Body of pancreas (tissue), 4 donors: ENCODE data around the gene THBS3. TPM values are rescaled to one million over a fixed set of nuclear protein-coding genes. Genes with fewer than 3 reads are reported as not detected.
"Not testable (repeated sequence)": the region's sequence is repeated elsewhere in the genome, so short reads cannot be mapped to it uniquely, and the experiment has no call there.

Source experiments
- ATAC-seq: fragments of 150-250 bp; one replicate; pipeline ENCODE4 v1.9.1; 2016
- DNase-seq, 4 donors: peaks; one replicate each; pipeline ENCODE4 v3.0.0-alpha.2; 2019
- H3K27ac ChIP-seq, 4 donors: fragments of 200-600 bp; sonication (generic); 1 replicate in 3 of 4; 2 replicates in 1 of 4; pipeline versions ENCODE4 v1.5.1 to v1.6.1; 2016 to 2019; ENCODE audit warnings: mild to moderate bottlenecking in 1 of 4, mixed read lengths in 1 of 4, moderate library complexity in 1 of 4
- H3K27me3 ChIP-seq, 2 donors: fragments of 200-600 bp; sonication (generic); one replicate each; pipeline ENCODE4 v1.6.0; 2016; ENCODE audit warnings: mild to moderate bottlenecking in 1 of 2
- H3K36me3 ChIP-seq, 2 donors: fragments of 200-600 bp; sonication (generic); replicated peaks in 1 of 2; 2 replicates each; pipeline ENCODE4 v1.5.1; 2016; ENCODE audit warnings: low read depth in 2 of 2; ENCODE audit not compliant: insufficient read depth in 1 of 2
- H3K4me1 ChIP-seq: fragments of 200-600 bp; sonication (generic); one replicate; pipeline ENCODE4 v1.6.0; 2016
- H3K4me3 ChIP-seq, 2 donors: fragments of 200-600 bp; sonication (generic); 1 replicate in 1 of 2; 2 replicates in 1 of 2; pipeline ENCODE4 v1.5.1; 2016 to 2019
- H3K9me3 ChIP-seq, 3 donors: fragments of 200-600 bp; sonication (generic); 1 replicate in 2 of 3; 2 replicates in 1 of 3; pipeline ENCODE4 v1.5.1; 2016
- POLR2A ChIP-seq, 3 donors: fragments of 450-650 bp; IDR thresholded peaks; one replicate each; pipeline ENCODE4 v1.6.1; 2016; ENCODE audit warnings: antibody characterized with exemption in 3 of 3, mild to moderate bottlenecking in 2 of 3
- WGBS, 2 donors: methylation state at CpG; one replicate each; pipeline ENCODE4 v1.1.5; 2017; 5-methylcytosine and 5-hydroxymethylcytosine counted together
- intact Hi-C: fragments of 100-400 bp; cut with DNase I; formaldehyde crosslinking; loops from one replicate; pipeline ENCODE4 v1.15.1; 2023
- total RNA-seq, 2 donors: library from RNA; depleted of rRNA; stranded (reverse); fragments of >200 nt; gene quantifications; one replicate each; pipeline ENCODE4 v1.1.0, GENCODE V29; 2016
- TF ChIP-seq, protein P1 (sequence below), 7 experiments: fragments of 450-650 bp in 4 of 7; fragments of 200-600 bp in 3 of 7; sonication (generic) in 3 of 7; IDR thresholded peaks; one replicate each; pipeline ENCODE4 v1.5.1; 2016 to 2019; ENCODE audit warnings: antibody characterized with exemption in 7 of 7

THBS3 gene
- total RNA-seq, 2 donors from 2014 or later: 15.0 to 21.1 TPM

- no peaks in the 10 kb centered on the region for H3K27me3 ChIP-seq
- 10% methylated on average over 1 of the region's 1 CpG; no CpG with 5 or more reads in 1 of the 2 donors for WGBS, 2 donors
- H3K4me1 ChIP-seq: peaks cover 13% of the 10 kb centered on the region
- intact Hi-C loops: loop anchor here (10.0 kb wide), 1 partner anchor 45 kb away; the partner anchor contains the start of genes KRTCAP2 and TRIM46
- peak overlapping the region in 1 of 4 donors; percentile 24 for H3K27ac ChIP-seq
- TF ChIP-seq, protein P1, sequence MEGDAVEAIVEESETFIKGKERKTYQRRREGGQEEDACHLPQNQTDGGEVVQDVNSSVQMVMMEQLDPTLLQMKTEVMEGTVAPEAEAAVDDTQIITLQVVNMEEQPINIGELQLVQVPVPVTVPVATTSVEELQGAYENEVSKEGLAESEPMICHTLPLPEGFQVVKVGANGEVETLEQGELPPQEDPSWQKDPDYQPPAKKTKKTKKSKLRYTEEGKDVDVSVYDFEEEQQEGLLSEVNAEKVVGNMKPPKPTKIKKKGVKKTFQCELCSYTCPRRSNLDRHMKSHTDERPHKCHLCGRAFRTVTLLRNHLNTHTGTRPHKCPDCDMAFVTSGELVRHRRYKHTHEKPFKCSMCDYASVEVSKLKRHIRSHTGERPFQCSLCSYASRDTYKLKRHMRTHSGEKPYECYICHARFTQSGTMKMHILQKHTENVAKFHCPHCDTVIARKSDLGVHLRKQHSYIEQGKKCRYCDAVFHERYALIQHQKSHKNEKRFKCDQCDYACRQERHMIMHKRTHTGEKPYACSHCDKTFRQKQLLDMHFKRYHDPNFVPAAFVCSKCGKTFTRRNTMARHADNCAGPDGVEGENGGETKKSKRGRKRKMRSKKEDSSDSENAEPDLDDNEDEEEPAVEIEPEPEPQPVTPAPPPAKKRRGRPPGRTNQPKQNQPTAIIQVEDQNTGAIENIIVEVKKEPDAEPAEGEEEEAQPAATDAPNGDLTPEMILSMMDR (IDR thresholded peaks at IDR 0.05): no peak
- TF ChIP-seq POLR2A (IDR thresholded peaks at IDR 0.05): no peak
- peak in 3 of 4 donors; percentile 39 to 60 (median 47) for DNase-seq
- no peak overlapping the region for H3K4me3 ChIP-seq
- no peaks in the 10 kb centered on the region for H3K36me3 ChIP-seq
- peak; percentile 63 for ATAC-seq
- no peaks in the 10 kb centered on the region for H3K9me3 ChIP-seq
Measured at GRCh38 chr1:155219592-155220031, 11.9 kb upstream of the THBS3 start.

- no peak for TF ChIP-seq POLR2A (IDR thresholded peaks at IDR 0.05)
- TF ChIP-seq, protein P1 (IDR thresholded peaks at IDR 0.05): no peak
- 32 to 44% methylated on average over 7 of the region's 7 CpGs for WGBS, 2 donors
- ATAC-seq (peak; percentile 82), DNase-seq (peak; percentile 62 to 76 (median 69))
- Histone ChIP-seq H3K36me3 (no peaks in the 10 kb centered on the region), H3K4me1 (peaks cover 13% of the 10 kb centered on the region), H3K27ac (peak overlapping the region in 1 of 4 donors; percentile 24), H3K9me3 (no peaks in the 10 kb centered on the region), H3K4me3 (no peak overlapping the region), H3K27me3 (no peaks in the 10 kb centered on the region)
- intact Hi-C loops: no loop called here
Measured at GRCh38 chr1:155218854-155219591, 11.3 kb upstream of the THBS3 start.

- DNase-seq, intact Hi-C loops, H3K27ac ChIP-seq, H3K4me3 ChIP-seq, ATAC-seq, H3K27me3 ChIP-seq, H3K9me3 ChIP-seq, H3K36me3 ChIP-seq: not testable (repeated sequence)
- WGBS, 2 donors: 31 to 80% methylated on average over 3 to 5 of the region's 10 CpGs
- H3K4me1 ChIP-seq: peaks cover 11% of the 10 kb centered on the region
Measured at GRCh38 chr1:155214702-155215101, 7.0 kb upstream of the THBS3 start.

DNA sequence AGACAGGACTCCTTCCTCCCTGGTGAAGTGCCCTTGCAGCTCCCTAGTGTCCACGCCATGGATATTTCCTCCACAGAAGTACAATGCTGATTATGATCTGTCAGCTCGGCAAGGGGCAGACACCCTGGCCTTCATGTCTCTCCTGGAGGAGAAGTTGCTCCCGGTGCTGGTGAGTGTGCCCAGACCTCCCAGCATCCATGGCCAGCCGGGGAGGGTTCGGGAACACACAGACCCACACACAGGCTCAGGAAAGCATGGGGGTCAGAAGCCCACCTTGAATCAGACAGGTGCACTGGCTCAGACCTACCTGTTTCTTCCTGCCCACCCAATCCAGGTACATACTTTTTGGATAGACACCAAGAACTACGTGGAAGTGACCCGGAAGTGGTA lies 4.3 kb upstream of the THBS3 start:
- H3K4me3 ChIP-seq, H3K9me3 ChIP-seq, intact Hi-C loops, ATAC-seq, H3K27ac ChIP-seq, H3K27me3 ChIP-seq, H3K36me3 ChIP-seq, DNase-seq: not testable (repeated sequence)
- H3K4me1 ChIP-seq: peaks cover 19% of the 10 kb centered on the region
- 81 to 88% methylated on average over 3 to 5 of the region's 7 CpGs for WGBS, 2 donors

DNA sequence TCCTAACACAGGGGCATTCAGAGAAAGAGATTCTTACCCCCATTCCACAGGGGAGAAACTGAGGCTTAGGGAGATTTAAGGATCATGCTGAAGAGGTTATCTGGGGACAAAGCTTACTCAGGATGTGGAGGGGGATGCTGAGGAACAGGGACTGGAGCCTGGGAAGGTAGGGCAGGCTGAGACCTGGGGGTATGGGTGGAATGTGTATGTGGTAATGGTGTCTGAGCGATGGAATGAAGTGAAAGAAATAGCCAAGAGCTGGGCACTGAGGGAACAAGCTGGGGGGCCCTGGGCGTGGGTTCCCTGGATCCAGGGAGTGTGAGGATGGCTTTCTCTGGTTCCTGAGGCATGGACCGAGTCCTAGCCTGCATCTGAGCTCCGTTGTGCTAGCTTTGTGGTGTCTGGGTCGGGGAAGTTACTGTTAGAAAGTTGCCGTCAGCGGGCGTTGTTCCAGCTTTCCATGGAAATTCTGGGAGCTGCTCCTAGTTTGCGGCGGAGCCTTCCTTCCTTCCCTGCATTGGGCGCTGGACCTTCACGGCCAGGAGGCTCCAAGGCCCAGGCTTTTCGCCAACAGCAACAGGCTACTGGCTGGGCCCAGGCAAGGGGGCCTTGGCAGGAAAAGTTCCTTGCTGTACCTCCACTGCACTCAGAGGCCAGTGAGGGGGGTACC lies 3.8 kb upstream of the THBS3 start:
- H3K9me3 ChIP-seq, H3K27ac ChIP-seq: not testable (repeated sequence)

GRCh38 chr1:155210314-155211104 lies 2.8 kb upstream of the THBS3 start:
- H3K27me3 ChIP-seq: no peaks in the 10 kb centered on the region
- H3K4me3 ChIP-seq: no peak overlapping the region
- H3K4me1 ChIP-seq: peaks cover 23% of the 10 kb centered on the region
- H3K9me3 ChIP-seq: no peaks in the 10 kb centered on the region
- no peak for TF ChIP-seq POLR2A (IDR thresholded peaks at IDR 0.05)
- TF ChIP-seq, protein P1 (IDR thresholded peaks at IDR 0.05): no peak
- ATAC-seq (no peak), DNase-seq (no peak)
- no peak overlapping the region for H3K27ac ChIP-seq
- intact Hi-C loops: no loop called here
- WGBS, 2 donors: 67 to 69% methylated on average over 4 of the region's 4 CpGs
- H3K36me3 ChIP-seq: no peaks in the 10 kb centered on the region

More for the DNA sequence above, 3.8 kb upstream of the THBS3 start:
- H3K4me1 ChIP-seq: peaks cover 23% of the 10 kb centered on the region
- intact Hi-C loops, H3K27me3 ChIP-seq, ATAC-seq, H3K4me3 ChIP-seq, DNase-seq, H3K36me3 ChIP-seq: not testable (repeated sequence)
- 67 to 89% methylated on average over 6 to 10 of the region's 13 CpGs for WGBS, 2 donors
